GM12801 (cell line): ENCODE data around the gene TSHZ1.

ENCODE experiments used
- TF ChIP-seq, protein P1 (sequence below): IDR thresholded peaks from one replicate; pipeline ENCODE4 v1.5.1; 2011; ENCODE audit warnings: control low read depth; ENCODE audit not compliant: insufficient read length; ENCODE audit errors: extremely low read depth

The TSHZ1 gene

GRCh38 chr18:75314117-75314516 is 103.5 kb downstream of the TSHZ1 start:
- TF ChIP-seq, protein P1, sequence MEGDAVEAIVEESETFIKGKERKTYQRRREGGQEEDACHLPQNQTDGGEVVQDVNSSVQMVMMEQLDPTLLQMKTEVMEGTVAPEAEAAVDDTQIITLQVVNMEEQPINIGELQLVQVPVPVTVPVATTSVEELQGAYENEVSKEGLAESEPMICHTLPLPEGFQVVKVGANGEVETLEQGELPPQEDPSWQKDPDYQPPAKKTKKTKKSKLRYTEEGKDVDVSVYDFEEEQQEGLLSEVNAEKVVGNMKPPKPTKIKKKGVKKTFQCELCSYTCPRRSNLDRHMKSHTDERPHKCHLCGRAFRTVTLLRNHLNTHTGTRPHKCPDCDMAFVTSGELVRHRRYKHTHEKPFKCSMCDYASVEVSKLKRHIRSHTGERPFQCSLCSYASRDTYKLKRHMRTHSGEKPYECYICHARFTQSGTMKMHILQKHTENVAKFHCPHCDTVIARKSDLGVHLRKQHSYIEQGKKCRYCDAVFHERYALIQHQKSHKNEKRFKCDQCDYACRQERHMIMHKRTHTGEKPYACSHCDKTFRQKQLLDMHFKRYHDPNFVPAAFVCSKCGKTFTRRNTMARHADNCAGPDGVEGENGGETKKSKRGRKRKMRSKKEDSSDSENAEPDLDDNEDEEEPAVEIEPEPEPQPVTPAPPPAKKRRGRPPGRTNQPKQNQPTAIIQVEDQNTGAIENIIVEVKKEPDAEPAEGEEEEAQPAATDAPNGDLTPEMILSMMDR, result no peak

GRCh38 chr18:75314606-75315005 is 104.0 kb downstream of the TSHZ1 start:
- TF ChIP-seq, protein P1, result no peak

GRCh38 chr18:75316223-75316622 is 105.6 kb downstream of the TSHZ1 start:
- TF ChIP-seq, protein P1, result no peak

GRCh38 chr18:75316826-75317225 is 106.2 kb downstream of the TSHZ1 start:
- TF ChIP-seq, protein P1, result no peak

GRCh38 chr18:75317300-75317699 is 106.7 kb downstream of the TSHZ1 start:
- TF ChIP-seq, protein P1, result no peak

DNA sequence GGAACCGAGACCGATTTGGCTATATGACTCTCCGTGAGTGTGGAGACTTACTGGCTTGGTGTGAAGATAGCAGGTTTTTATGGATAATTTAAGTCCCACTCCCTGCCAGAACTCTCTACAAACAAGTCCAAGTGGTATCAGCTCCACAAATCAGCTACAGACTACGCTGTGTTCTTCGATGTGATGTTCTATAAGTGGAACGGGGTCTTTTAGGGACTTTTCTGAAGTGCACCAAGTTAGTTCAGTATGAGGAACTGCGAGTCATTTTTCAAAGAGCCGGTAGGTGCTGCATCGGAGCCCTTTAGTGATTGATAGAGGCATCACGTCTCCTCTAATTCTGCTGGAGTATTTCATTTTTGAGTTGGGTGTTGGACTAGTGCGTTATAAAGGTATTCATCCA is 107.1 kb downstream of the TSHZ1 start:
- TF ChIP-seq, protein P1, result no peak

DNA sequence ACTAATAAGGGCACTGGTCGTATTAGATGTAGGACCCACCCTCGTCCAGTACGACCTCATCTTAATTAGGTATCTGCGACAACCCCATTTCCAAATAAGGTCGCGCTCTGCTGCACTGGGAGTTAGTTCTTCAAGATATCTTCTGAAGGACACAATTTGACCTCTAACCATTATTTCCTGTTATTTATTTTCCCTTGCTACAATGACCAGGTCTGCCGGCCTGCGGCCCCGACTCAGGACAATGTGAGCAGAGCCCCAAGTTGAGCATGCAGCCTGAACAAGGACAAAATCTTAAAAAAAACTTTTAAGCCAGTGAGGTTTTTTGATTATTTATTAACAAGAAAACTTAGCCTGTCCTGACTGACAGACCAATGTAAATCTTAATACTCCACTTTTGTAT is 109.3 kb downstream of the TSHZ1 start:
- TF ChIP-seq, protein P1, result no peak

GRCh38 chr18:75320506-75320905 is 109.9 kb downstream of the TSHZ1 start:
- TF ChIP-seq, protein P1, result no peak
